Activated CD4-positive, alpha-beta T cell treated with anti-CD3 and anti-CD28 coated beads, Interleukin-2, amount 10 ng/mL, durations not matched to agents 7 days and 5 days (primary cell): Measurements from ENCODE around the gene LPAR1. TPM values are rescaled to one million over a fixed set of nuclear protein-coding genes. Genes with fewer than 3 reads are reported as not detected.
"Not testable (repeated sequence)": the region's sequence is repeated elsewhere in the genome, so short reads cannot be mapped to it uniquely, and the experiment has no call there.

Experiments
- CTCF ChIA-PET: fragments of 350-600 bp; sonication (Branson Sonifier 250); formaldehyde crosslinking; loops from one replicate; lab custom pipeline; 2021; ENCODE audit warnings: antibody characterized with exemption; lab: Charles Lee
- POLR2A ChIA-PET: fragments of 350-600 bp; sonication (Branson Sonifier 250); formaldehyde crosslinking; loops from one replicate; lab custom pipeline; 2021; ENCODE audit warnings: antibody characterized with exemption; lab: Charles Lee
- DNase-seq: peaks from one replicate; pipeline ENCODE4 v3.0.0-alpha.2; 2020
- H3K27ac Mint-ChIP-seq: one replicate; pipeline ENCODE4 v1.8.0; 2021; ENCODE audit warnings: mild to moderate bottlenecking, moderate library complexity, mixed read lengths
- H3K27me3 Mint-ChIP-seq: one replicate; pipeline ENCODE4 v1.8.0; 2021; ENCODE audit warnings: mixed read lengths
- H3K36me3 Mint-ChIP-seq: one replicate; pipeline ENCODE4 v1.8.0; 2021; ENCODE audit warnings: low read depth, mixed read lengths
- H3K4me1 Mint-ChIP-seq: one replicate; pipeline ENCODE4 v1.8.0; 2021; ENCODE audit warnings: mixed read lengths
- H3K4me3 Mint-ChIP-seq: one replicate; pipeline ENCODE4 v1.8.0; 2021; ENCODE audit warnings: mild to moderate bottlenecking, moderate library complexity, mixed read lengths
- H3K9me3 Mint-ChIP-seq: one replicate; pipeline ENCODE4 v1.8.0; 2021; ENCODE audit warnings: mixed read lengths
- total RNA-seq, 2 experiments: library from RNA; stranded (reverse); gene quantifications; one replicate each; pipeline ENCODE4 v1.2.3, GENCODE V29; 2021

LPAR1 gene
- total RNA-seq, 2 experiments from 2014 or later, result not detected

- H3K4me3 Mint-ChIP-seq, result no peak overlapping the region
- no peaks in the 10 kb centered on the region for H3K36me3 Mint-ChIP-seq
- H3K9me3 Mint-ChIP-seq, result peaks cover 2% of the 10 kb centered on the region
- ChIA-PET CTCF (no interaction called here), POLR2A (no interaction called here)
- no peak for DNase-seq
- H3K4me1 Mint-ChIP-seq, result no peaks in the 10 kb centered on the region
- no peak overlapping the region for H3K27ac Mint-ChIP-seq
- H3K27me3 Mint-ChIP-seq, result no peaks in the 10 kb centered on the region
These were observed 212.3 kb downstream of the LPAR1 start for GRCh38 chr9:110825950-110826349.

DNA sequence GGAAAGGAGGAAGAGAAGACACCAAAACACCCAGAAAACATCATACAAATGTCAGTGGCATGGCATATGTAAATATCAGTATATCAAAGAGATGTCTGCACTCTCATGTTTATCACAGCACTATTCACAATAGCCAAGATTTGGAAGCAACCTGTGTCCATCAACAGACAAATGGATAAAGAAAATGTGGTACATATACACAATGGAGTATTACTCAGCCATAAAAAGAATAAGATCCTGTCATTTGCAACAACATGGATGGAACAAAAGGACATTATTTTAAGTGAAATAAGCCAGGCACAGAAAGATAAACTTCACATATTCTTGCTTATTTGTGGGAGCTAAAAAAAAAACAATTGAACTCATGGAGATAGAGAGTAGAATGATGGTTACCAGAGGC, 213.1 kb downstream of the LPAR1 start:
- DNase-seq, H3K4me3 Mint-ChIP-seq, H3K4me1 Mint-ChIP-seq, H3K36me3 Mint-ChIP-seq, H3K27ac Mint-ChIP-seq, H3K27me3 Mint-ChIP-seq, POLR2A ChIA-PET, CTCF ChIA-PET, H3K9me3 Mint-ChIP-seq: not testable (repeated sequence)
